ENCODE measurements around the gene CSNK2B.

DNA sequence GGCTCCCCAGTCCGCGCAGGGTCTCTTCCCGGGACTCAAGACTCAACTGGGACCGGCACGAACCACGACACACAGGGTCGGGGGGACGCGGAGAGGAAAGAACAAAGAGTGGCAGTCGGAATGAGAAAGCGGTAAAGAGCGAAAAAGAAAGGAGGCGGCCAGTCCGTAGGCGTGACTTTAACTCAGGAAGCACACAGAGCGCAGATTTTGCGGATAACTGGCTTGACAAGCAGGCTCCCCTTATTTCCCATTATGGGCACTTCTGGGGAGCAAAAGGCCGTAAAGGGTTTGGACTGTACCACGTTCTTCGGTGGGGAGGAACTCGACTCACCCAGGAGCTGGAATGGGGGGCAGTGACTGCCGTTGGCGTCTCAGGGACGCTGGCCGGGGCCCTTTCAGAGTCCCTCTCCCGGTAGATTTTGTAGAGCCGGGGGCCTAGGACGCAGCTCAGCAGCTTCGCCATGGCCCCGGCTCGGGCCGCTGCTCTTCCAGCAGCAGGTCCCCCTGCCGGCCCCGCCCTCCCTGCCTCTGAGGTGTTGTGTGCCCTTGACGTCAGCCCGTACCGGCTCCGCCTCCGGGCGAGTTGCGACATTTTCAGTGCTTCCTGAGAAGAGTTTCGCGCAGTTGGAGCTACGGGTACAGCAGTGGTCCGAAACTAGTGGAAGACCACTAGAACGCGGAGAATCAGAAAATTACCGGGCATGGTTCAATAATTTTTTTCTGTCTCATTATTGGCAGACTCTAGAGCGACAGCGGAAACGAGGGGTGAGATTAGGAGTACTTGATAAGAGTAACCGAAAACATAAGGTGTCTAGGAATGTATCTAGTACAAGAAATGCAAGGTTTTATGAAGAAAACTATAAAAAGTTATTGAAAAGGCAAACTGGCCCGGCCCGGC is 37.2 kb downstream of the CSNK2B start, which contains the start of gene ABHD16A:
- peak; percentile 87 to 98 (median 97) for TF ChIP-seq POLR2A (IDR thresholded peaks at IDR 0.05)
- TF ChIP-seq, protein P1, sequence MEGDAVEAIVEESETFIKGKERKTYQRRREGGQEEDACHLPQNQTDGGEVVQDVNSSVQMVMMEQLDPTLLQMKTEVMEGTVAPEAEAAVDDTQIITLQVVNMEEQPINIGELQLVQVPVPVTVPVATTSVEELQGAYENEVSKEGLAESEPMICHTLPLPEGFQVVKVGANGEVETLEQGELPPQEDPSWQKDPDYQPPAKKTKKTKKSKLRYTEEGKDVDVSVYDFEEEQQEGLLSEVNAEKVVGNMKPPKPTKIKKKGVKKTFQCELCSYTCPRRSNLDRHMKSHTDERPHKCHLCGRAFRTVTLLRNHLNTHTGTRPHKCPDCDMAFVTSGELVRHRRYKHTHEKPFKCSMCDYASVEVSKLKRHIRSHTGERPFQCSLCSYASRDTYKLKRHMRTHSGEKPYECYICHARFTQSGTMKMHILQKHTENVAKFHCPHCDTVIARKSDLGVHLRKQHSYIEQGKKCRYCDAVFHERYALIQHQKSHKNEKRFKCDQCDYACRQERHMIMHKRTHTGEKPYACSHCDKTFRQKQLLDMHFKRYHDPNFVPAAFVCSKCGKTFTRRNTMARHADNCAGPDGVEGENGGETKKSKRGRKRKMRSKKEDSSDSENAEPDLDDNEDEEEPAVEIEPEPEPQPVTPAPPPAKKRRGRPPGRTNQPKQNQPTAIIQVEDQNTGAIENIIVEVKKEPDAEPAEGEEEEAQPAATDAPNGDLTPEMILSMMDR (IDR thresholded peaks at IDR 0.05) = peak in 3 of 7 experiments; percentile 17 to 31 (median 21)

All from body of pancreas (tissue), 4 donors.